MCF 10A (cell line): ENCODE data around the gene GRIK1. TPM values are rescaled to one million over a fixed set of nuclear protein-coding genes. Genes with fewer than 3 reads are reported as not detected.

ENCODE experiments used
- BruUV-seq: library from RNA; stranded (reverse); fragments of 400-500 nt; replicated peaks from 2 replicates; lab custom pipeline; 2021; lab: Mats Ljungman, UMichigan
- CTCF ChIA-PET: fragments of 300-600 bp; sonication (Branson Sonifier 250); formaldehyde crosslinking; extraction: SDS; loops from one replicate; lab custom pipeline; 2021; ENCODE audit warnings: antibody characterized with exemption, inconsistent platforms; lab: Yijun Ruan, JAX
- POLR2A ChIA-PET: fragments of 300-600, 350-650 bp; sonication (Branson Sonifier 250); formaldehyde crosslinking; extraction: SDS; loops from one replicate; lab custom pipeline; 2020; ENCODE audit warnings: antibody characterized with exemption, inconsistent platforms; lab: Yijun Ruan, JAX
- DNase-seq: peaks from one replicate; pipeline ENCODE4 v3.0.0-alpha.2; 2018; ENCODE audit not compliant: unreplicated experiment
- H3K27ac Mint-ChIP-seq: one replicate; pipeline ENCODE4 v1.8.0; 2022; ENCODE audit warnings: mild to moderate bottlenecking, low read depth, mixed read lengths; ENCODE audit not compliant: unreplicated experiment
- H3K27me3 Mint-ChIP-seq: one replicate; pipeline ENCODE4 v1.8.0; 2022; ENCODE audit warnings: mixed read lengths; ENCODE audit not compliant: insufficient read depth, unreplicated experiment
- H3K36me3 Mint-ChIP-seq: one replicate; pipeline ENCODE4 v1.8.0; 2022; ENCODE audit warnings: mild to moderate bottlenecking, moderate library complexity, mixed read lengths; ENCODE audit not compliant: insufficient read depth, unreplicated experiment
- H3K4me1 Mint-ChIP-seq: one replicate; pipeline ENCODE4 v1.8.0; 2022; ENCODE audit warnings: mixed read lengths; ENCODE audit not compliant: insufficient read depth, unreplicated experiment
- H3K4me3 Mint-ChIP-seq: one replicate; pipeline ENCODE4 v1.8.0; 2022; ENCODE audit warnings: mild to moderate bottlenecking, moderate library complexity, mixed read lengths; ENCODE audit not compliant: unreplicated experiment
- H3K9me3 Mint-ChIP-seq: one replicate; pipeline ENCODE4 v1.8.0; 2022; ENCODE audit warnings: mixed read lengths; ENCODE audit not compliant: unreplicated experiment
- CTCF ChIP-seq: fragments of 200-600 bp; IDR thresholded peaks from one replicate; pipeline ENCODE4 v1.8.0; 2022; ENCODE audit warnings: antibody characterized with exemption, mild to moderate bottlenecking; ENCODE audit not compliant: unreplicated experiment
- intact Hi-C: fragments of 100-400 bp; cut with micrococcal nuclease; formaldehyde crosslinking; loops from 2 replicates; pipeline ENCODE4 v1.14.1; 2022
- total RNA-seq: library from RNA; stranded (reverse); gene quantifications from 2 replicates; pipeline ENCODE4 v1.2.3, GENCODE V29; 2022

Gene GRIK1
- total RNA-seq, 1 experiment from 2014 or later = not detected

- no peak overlapping the region for H3K4me3 Mint-ChIP-seq
- no peaks in the 10 kb centered on the region for H3K36me3 Mint-ChIP-seq
- no peaks in the 10 kb centered on the region for H3K4me1 Mint-ChIP-seq
- BruUV-seq = no TSS peak
- intact Hi-C loops = no loop called here
- no peak for DNase-seq
- ChIA-PET CTCF (no interaction called here), POLR2A (no interaction called here)
- H3K27ac Mint-ChIP-seq = no peak overlapping the region
- no peaks in the 10 kb centered on the region for H3K27me3 Mint-ChIP-seq
- no peak for TF ChIP-seq CTCF
- no peaks in the 10 kb centered on the region for H3K9me3 Mint-ChIP-seq
These were observed 257.0 kb downstream of the GRIK1 start for GRCh38 chr21:29682800-29683199.

- Mint-ChIP-seq H3K36me3 (no peaks in the 10 kb centered on the region), H3K4me1 (no peaks in the 10 kb centered on the region), H3K4me3 (no peak overlapping the region), H3K27ac (no peak overlapping the region), H3K27me3 (no peaks in the 10 kb centered on the region), H3K9me3 (no peaks in the 10 kb centered on the region)
- intact Hi-C loops = no loop called here
- CTCF ChIA-PET = no interaction called here
- BruUV-seq = no TSS peak
- DNase-seq = no peak
- POLR2A ChIA-PET = no interaction called here
- no peak for TF ChIP-seq CTCF
These were observed 259.5 kb downstream of the GRIK1 start for GRCh38 chr21:29680273-29680672.

GRCh38 chr21:29678626-29679025 is 261.2 kb downstream of the GRIK1 start:
- Mint-ChIP-seq H3K27me3 (no peaks in the 10 kb centered on the region), H3K9me3 (no peaks in the 10 kb centered on the region), H3K4me1 (no peaks in the 10 kb centered on the region), H3K4me3 (no peak overlapping the region), H3K36me3 (no peaks in the 10 kb centered on the region), H3K27ac (no peak overlapping the region)
- TF ChIP-seq CTCF = no peak
- DNase-seq = no peak
- intact Hi-C loops = no loop called here
- CTCF ChIA-PET = interaction anchor here (0.9 kb wide), 1 partner anchor 25 kb away, joined by 3 read pairs; no protein-coding TSS in a partner anchor
- no TSS peak for BruUV-seq
- POLR2A ChIA-PET = interaction anchor here (0.5 to 0.9 kb wide), 2 partner anchors 194 to 590 kb away, joined by 3 read pairs; no protein-coding TSS in a partner anchor

DNA sequence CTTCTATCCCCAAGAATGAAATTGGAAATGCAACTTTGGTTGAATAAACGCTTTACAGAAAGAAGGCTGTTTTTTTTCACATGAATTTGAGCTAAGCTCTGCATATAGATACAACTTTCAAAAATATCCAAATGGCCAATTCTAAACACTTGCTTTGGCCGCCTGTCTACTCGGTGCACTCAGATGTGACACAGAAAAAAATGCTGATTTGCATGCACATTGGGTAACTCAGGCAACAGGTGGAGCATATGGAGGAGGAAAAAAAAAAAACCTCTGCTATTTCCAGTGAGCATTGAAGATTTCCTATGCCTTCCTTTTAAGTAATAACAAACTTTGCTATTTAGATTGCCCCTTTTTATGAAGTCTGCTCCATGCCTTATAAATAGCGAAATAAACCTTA is 262.5 kb downstream of the GRIK1 start:
- BruUV-seq = no TSS peak
- TF ChIP-seq CTCF = no peak
- no peaks in the 10 kb centered on the region for H3K36me3 Mint-ChIP-seq
- no peaks in the 10 kb centered on the region for H3K27me3 Mint-ChIP-seq
- no peak overlapping the region for H3K4me3 Mint-ChIP-seq
- intact Hi-C loops = no loop called here
- H3K4me1 Mint-ChIP-seq = no peaks in the 10 kb centered on the region
- ChIA-PET POLR2A (no interaction called here), CTCF (no interaction called here)
- DNase-seq = no peak
- H3K9me3 Mint-ChIP-seq = no peaks in the 10 kb centered on the region
- no peak overlapping the region for H3K27ac Mint-ChIP-seq
